ENCODE data around the gene SLC2A4RG.

SLC2A4RG gene

DNA sequence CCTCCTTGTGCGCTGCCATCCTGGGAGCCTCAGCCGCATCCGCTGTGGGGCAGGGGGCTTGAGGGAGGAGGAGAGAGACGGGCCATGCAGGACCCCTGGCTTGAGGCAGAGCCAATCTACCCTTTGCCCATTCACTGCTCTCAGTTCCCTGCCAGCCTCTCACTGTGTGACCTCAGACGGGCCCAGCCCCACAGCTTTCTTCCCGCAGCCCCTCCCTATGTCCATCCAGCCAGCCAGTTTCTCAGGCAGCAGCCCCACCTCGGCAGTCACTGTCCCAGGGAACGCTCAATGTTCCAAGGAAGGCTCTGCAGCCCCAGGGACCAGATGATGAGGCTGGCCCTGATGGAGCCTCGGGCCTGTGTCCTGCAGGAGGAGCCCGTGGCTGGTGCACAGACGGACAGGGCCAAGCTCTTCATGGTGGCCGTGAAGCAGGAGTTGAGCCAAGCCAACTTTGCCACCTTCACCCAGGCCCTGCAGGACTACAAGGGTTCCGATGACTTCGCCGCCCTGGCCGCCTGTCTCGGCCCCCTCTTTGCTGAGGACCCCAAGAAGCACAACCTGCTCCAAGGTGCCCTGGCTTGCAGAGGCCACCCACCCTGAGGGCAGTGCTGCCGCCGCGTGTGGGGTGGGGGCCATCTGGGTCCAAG is 47.0 kb upstream of the SLC2A4RG start:
- TF ChIP-seq, protein P1, sequence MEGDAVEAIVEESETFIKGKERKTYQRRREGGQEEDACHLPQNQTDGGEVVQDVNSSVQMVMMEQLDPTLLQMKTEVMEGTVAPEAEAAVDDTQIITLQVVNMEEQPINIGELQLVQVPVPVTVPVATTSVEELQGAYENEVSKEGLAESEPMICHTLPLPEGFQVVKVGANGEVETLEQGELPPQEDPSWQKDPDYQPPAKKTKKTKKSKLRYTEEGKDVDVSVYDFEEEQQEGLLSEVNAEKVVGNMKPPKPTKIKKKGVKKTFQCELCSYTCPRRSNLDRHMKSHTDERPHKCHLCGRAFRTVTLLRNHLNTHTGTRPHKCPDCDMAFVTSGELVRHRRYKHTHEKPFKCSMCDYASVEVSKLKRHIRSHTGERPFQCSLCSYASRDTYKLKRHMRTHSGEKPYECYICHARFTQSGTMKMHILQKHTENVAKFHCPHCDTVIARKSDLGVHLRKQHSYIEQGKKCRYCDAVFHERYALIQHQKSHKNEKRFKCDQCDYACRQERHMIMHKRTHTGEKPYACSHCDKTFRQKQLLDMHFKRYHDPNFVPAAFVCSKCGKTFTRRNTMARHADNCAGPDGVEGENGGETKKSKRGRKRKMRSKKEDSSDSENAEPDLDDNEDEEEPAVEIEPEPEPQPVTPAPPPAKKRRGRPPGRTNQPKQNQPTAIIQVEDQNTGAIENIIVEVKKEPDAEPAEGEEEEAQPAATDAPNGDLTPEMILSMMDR (IDR thresholded peaks at IDR 0.05) = no peak
- H3K27me3 Mint-ChIP-seq (ENCODE audit: low read depth, poor library complexity) = no peaks in the 10 kb centered on the region
- no peak for DNase-seq
- H3K27ac Mint-ChIP-seq = peak overlapping the region; percentile 89
- H3K4me1 Mint-ChIP-seq = peaks cover 13% of the 10 kb centered on the region
- peaks cover 3% of the 10 kb centered on the region for H3K9me3 Mint-ChIP-seq
- H3K4me3 Mint-ChIP-seq = no peak overlapping the region
- H3K36me3 Mint-ChIP-seq (ENCODE audit: low read depth) = peaks cover 5% of the 10 kb centered on the region

DNA sequence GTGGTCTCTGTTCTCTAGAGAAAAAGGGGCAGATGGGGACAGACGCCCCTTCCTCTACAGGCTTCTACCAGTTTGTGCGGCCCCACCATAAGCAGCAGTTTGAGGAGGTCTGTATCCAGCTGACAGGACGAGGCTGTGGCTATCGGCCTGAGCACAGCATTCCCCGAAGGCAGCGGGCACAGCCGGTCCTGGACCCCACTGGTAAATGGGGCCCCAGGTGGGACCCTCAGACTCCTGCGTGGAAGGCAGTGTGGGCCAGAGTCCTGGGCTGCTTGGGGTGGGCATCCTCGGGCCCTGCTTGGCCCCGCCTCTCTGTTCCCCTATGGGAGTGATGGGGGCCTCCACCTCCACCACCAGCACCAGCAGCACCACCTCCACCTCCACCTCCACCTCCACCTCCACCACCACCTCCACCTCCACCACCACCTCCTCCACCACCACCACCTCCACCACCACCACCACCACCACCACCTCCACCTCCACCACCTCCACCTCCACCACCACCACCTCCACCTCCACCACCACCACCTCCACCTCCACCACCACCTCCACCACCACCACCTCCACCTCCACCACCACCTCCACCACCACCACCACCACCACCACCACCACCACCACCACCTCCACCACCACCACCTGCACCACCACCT is 46.4 kb upstream of the SLC2A4RG start:
- peaks cover 20% of the 10 kb centered on the region for H3K4me1 Mint-ChIP-seq
- no peaks in the 10 kb centered on the region for H3K27me3 Mint-ChIP-seq (ENCODE audit: low read depth, poor library complexity)
- peaks cover 3% of the 10 kb centered on the region for H3K9me3 Mint-ChIP-seq
- TF ChIP-seq, protein P1 (IDR thresholded peaks at IDR 0.05) = no peak
- peaks cover 5% of the 10 kb centered on the region for H3K36me3 Mint-ChIP-seq (ENCODE audit: low read depth)
- no peak overlapping the region for H3K27ac Mint-ChIP-seq
- no peak overlapping the region for H3K4me3 Mint-ChIP-seq
- no peak for DNase-seq

DNA sequence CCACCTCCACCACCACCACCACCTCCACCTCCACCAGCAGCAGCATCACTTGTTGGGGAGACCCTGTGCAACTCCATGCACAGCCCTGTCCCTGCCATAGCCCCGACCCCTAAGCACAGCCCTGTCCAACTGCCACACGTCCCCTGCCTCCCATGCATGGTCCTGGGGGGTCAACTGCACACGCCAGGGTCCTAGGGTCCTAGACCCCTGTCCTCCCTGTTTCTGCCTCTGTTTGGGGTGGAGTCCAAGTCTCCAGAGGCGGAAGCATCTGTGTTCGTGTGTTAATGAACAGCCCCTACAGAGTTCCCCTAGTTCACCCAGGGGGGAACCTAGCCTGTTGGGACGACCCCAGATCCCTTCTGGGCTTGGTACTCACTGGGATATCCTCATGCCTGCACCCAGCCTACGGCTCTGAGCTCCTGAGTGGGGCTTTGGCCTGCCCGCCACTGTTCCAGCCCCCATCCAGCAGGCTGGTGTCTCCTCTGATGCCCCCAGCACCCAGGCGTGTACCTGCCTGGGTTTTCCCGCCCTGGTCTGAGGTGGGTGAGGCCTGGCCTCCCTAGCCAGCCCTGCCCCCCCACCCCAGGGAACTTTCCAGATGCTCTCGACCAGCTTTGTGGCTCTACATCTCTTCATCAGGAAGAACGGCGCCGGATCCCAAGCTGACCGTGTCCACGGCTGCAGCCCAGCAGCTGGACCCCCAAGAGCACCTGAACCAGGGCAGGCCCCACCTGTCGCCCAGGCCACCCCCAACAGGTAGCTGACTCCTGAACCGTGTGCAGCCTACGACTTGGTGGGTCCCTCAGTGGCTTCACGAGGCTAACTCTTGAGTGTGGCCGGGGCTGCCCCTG is 45.6 kb upstream of the SLC2A4RG start:
- Mint-ChIP-seq H3K9me3 (peaks cover 3% of the 10 kb centered on the region), H3K27me3 (ENCODE audit: low read depth, poor library complexity) (no peaks in the 10 kb centered on the region), H3K4me3 (no peak overlapping the region), H3K4me1 (peaks cover 20% of the 10 kb centered on the region), H3K27ac (no peak overlapping the region), H3K36me3 (ENCODE audit: low read depth) (peaks cover 5% of the 10 kb centered on the region)
- no peak for DNase-seq
- TF ChIP-seq, protein P1 (IDR thresholded peaks at IDR 0.05) = no peak

DNA sequence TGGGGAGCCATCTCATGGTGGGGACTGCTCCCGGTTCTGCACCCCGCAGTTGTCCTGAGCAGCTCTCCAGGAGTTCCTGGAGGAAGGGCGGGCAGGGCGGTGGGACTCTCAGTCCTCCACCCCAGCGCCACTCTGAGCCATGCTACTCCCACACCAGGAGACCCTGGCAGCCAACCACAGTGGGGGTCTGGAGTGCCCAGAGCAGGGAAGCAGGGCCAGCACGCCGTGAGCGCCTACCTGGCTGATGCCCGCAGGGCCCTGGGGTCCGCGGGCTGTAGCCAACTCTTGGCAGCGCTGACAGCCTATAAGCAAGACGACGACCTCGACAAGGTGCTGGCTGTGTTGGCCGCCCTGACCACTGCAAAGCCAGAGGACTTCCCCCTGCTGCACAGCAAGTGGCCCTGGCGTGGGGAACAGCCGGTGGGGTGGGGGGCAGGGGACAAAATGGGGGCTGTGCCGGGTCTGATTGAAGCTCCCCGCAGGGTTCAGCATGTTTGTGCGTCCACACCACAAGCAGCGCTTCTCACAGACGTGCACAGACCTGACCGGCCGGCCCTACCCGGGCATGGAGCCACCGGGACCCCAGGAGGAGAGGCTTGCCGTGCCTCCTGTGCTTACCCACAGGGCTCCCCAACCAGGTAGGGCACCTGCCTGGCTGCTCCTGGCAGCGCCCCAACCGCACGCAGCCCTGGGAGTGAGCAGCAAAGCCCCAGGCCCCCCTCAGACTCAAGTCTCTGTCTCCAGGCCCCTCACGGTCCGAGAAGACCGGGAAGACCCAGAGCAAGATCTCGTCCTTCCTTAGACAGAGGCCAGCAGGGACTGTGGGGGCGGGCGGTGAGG is 44.8 kb upstream of the SLC2A4RG start:
- peaks cover 3% of the 10 kb centered on the region for H3K9me3 Mint-ChIP-seq
- peaks cover 5% of the 10 kb centered on the region for H3K36me3 Mint-ChIP-seq (ENCODE audit: low read depth)
- DNase-seq = no peak
- H3K4me1 Mint-ChIP-seq = peaks cover 20% of the 10 kb centered on the region
- H3K4me3 Mint-ChIP-seq = no peak overlapping the region
- TF ChIP-seq, protein P1 (IDR thresholded peaks at IDR 0.05) = no peak
- H3K27me3 Mint-ChIP-seq (ENCODE audit: low read depth, poor library complexity) = no peaks in the 10 kb centered on the region
- no peak overlapping the region for H3K27ac Mint-ChIP-seq

DNA sequence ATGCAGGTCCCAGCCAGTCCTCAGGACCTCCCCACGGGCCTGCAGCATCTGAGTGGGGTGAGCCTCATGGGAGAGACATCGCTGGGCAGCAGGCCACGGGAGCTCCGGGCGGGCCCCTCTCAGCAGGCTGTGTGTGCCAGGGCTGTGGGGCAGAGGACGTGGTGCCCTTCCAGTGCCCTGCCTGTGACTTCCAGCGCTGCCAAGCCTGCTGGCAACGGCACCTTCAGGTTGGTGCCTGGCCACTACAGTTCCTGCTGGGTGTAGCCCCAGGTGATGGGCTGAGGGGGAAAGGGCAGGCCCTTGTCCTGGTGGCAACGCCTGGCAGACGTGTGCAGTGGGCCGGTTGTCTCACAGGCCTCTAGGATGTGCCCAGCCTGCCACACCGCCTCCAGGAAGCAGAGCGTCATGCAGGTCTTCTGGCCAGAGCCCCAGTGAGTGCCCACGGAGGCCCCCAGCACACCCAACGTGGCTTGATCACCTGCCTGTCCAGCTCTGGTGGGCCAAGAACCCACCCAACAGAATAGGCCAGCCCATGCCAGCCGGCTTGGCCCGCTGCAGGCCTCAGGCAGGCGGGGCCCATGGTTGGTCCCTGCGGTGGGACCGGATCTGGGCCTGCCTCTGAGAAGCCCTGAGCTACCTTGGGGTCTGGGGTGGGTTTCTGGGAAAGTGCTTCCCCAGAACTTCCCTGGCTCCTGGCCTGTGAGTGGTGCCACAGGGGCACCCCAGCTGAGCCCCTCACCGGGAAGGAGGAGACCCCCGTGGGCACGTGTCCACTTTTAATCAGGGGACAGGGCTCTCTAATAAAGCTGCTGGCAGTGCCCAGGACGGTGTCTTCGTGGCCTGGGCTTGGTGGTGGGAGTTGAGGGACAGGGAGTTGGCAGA is 43.9 kb upstream of the SLC2A4RG start:
- Mint-ChIP-seq H3K36me3 (ENCODE audit: low read depth) (peaks cover 5% of the 10 kb centered on the region), H3K27me3 (ENCODE audit: low read depth, poor library complexity) (no peaks in the 10 kb centered on the region), H3K9me3 (peaks cover 3% of the 10 kb centered on the region), H3K4me3 (no peak overlapping the region), H3K27ac (no peak overlapping the region), H3K4me1 (peaks cover 27% of the 10 kb centered on the region)
- TF ChIP-seq, protein P1 (IDR thresholded peaks at IDR 0.05) = no peak
- no peak for DNase-seq
